ENCODE measurements around the gene PPP1R3C.

The PPP1R3C gene

DNA sequence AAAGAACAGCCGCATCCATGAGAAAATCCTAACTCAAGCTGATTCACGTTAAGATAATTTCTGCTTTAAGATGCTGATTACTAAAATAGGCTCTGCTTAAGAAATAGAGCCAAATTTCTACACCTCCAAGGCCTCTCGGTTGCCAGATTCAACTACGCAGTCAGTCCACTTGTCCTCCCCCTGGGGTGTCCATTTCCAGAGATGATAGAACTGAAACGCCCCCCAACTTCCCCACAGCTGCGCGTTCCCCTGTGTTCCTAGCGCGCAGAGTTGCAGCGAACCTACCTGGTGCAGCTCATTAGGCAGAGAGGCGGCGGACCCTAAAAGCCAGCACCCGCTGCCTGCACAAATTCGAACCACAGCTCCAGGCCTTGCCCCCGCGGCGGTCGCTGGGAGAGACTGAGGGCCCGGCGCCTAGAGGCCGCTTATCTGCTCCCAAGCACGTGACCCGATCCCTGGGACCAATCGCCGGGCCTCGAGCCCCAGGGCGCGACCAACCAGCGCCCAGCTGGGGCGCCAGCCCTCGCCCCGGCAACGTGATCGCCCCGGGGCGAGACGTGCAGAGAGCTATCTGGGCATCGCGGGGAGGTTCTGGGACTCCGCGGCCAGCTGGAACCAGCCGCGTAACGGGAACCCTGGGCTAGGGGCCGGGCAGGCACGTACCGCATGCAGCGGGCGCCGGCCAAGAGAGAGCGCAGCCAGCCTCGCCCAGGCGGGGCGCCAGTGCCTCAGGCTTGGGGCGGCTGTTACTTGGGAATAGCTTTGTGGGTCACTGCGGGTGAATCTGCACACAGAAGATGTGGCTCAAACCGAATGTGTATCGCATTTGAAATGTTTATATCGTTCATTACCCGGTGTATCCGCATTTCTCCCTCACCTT, at the start of gene PPP1R3C:
Gene PPP1R3C, minus strand, starts transcription at position 401 of the 880 bp plus-strand sequence. Its CDS starts 102 bp downstream, at position 299.
- DNase-seq, result peak; percentile 96

DNA sequence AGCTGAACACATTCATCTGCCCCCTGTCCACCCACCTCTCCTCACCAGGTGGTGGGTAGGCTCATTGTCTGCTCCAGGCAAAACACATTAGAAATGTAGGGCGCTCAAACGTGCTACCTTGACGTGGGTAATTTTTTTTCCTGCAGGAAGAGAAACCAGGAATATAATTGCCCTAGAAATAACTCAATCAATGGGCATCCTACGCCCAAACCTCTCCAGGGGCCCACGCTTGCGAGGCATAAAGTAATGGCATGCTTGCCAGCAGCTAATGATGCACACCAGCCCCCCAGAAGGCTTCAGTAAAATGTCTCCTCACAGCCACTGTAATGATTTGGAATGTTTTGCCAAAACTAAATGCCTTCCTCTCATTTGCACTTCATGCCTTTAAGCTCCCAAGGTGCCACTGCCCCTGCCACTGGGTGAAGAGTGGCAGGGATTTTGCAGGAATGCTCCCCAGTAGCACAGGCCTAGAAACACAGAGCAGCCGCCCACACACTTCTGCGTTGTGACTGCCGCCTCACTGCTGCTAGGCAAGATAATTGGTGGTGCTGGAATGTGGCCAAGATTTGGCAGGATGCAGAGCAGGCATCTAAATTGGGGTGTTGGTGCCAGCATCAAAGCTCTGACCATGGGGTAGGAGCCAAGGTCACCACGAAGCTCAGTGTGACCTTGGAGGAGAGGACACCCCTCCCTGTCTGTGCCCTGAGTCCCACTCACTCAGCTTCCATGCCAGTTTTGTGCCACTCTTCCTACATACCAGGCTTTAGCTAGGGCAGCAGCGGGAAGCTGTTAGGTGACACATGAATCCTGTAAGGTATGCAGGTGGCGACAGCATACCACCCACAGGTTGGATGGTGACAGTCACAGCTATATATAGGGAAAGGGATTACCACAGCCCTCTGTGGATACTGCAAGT, 48.7 kb upstream of the PPP1R3C start:
- DNase-seq, result peak; percentile 49

DNA sequence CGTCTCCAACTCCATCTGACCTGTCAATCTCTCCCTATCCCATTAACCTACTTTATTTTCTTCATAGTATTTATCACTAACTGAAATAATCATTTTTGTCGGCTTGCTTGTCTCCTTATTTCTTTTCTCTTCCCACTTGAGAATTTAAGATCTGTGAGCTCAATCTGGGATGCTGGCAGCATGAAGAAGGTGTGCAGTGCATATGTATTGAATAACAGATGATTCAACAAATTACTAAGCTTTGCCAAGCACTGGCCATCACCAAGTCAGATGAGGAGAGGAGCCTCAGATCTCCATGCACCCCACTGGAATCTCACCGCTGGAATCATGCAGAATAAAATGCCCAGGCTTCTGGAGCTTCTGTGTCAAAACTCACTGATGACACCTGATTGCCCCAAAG, 47.6 kb upstream of the PPP1R3C start:
- no peak for DNase-seq

DNA sequence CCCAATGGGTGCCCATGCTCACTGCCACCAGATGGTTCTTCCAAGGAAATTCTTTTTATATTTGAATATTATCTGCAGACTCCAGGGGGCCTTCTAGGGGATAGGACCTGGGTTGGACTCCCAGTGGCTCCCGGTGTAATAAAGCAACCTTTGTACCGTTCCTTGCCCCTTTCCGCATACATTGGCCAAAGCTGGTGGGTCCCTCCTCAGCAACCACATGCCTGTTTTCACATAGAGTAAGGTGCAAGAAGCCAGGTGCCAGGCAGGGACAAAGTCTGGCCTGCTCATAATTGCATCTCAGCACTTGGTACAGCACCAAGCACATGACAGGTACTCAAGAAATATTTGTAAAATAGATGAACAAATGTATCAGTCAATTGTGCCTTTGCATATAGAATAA, 46.4 kb upstream of the PPP1R3C start:
- DNase-seq, result no peak

DNA sequence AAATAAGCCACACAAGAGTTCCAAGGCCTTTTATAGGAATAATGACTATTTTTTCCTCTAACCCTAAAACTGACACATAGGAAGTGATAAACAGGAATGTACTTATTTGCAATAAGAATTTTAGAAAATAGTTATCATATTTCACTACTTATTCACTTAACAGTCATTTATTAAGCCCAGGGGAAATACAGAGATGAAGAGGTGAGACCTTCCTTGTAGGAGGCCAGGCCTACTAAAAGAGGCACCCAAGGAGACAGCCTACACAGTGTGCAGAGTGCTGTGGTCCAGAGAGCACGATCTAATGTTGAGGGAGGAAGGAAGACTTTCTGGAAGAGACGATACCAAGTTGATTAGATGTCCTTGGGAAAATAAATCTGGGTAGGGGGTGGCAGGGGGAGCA, 45.0 kb upstream of the PPP1R3C start:
- DNase-seq, result no peak

DNA sequence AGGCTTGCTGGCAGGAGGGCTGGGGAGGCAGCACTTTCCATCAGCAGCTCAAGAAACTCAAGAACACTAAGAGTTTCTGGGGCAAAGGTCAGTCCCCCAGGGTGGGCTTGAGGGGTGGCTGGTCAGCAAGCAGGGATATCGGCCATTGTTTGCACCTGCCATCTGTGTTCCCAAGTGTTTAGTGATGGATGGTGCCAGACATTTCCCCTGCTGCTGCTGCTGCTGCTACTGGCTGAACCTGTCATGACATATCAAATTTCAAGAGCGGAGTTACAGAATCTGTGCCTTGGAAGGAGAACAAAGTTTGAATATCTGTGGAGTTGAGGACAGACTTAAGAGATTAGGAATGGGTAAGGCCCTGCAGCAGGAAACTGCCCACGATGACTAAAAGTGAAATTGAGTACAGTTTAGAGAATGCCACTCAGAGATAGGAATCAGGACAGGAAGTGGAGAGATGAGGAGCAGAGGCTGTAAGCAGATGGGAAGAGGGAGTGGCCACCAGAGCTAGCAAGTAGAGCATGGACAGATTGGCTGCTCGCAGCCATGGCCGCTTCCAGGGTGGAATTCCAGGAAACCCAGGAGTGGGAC, 39.2 kb upstream of the PPP1R3C start:
- peak; percentile 69 for DNase-seq

DNA sequence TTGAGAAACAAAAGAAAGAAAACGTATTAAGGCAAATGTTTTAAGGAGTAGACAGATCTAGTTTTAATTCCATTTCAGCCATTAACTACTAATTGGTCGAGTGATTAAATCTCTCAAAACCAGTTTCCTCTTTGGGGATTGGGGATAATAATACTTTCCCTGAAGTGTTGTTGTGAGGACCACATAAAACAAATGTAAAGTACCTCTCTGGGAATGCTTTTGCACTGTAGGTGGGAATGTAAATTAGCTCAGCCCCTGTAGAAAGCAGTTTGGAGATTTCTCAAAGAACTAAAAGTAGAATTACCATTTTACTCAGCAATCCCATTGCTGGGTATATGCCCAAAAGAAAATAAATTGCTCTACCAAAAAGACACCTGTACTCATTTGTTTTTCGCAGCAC, 36.0 kb upstream of the PPP1R3C start:
- DNase-seq, result no peak

DNA sequence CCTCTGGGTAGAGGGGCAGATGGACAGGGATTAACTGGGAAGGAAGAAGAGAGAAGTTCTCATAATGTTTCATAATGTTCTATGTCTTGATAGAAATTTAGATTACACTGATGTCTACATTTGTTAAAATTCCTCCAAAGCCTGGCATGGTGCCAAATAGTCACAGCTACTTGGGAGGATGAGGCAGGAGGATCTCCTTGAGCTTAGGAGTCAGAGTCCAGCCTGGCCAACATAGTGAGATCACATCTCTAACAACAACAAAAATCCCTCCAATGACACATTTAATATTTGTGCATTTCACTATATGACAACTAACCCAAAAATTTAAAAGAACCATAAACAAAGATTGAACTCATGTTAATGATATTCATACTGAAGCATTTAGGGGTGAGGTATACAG, 33.0 kb upstream of the PPP1R3C start:
- DNase-seq, result no peak

DNA sequence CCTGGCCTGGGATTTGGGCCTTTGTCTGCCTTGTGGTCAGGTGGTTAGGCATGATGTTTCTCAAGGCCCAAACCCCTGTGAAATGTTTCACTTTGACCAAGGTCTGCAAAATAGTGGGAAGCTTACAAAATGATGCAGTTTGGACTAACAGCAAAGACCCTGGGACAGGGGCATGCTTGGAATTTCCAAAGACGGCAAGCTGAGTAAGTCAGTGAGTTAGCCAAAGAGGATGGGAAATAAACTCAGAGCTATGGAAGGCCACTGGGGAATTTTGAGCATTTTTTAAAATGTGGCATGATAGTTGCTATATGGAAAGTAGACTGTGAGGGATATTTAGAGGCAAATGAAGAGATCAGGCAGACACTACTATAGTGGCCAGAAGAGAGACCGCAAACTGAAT, 31.6 kb upstream of the PPP1R3C start:
- no peak for DNase-seq

DNA sequence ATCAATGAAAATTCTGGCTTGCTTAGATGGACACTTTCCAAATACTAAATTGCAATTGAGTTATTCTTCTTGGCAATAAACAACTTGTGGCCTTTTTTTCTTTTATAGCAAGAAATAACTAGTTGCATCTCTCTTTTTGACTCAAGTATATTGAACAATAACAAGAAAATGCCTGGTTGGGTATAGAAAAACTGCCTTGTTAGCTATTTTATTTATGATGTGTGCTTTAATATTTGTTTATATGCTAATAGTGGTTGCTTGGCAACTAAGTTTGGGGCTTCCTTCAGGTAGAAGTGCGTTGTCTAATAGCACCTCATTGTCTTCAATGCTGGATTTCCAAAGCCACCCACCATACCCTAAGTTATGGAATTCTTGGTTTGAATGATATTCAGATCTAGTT, 30.1 kb upstream of the PPP1R3C start:
- no peak for DNase-seq

DNA sequence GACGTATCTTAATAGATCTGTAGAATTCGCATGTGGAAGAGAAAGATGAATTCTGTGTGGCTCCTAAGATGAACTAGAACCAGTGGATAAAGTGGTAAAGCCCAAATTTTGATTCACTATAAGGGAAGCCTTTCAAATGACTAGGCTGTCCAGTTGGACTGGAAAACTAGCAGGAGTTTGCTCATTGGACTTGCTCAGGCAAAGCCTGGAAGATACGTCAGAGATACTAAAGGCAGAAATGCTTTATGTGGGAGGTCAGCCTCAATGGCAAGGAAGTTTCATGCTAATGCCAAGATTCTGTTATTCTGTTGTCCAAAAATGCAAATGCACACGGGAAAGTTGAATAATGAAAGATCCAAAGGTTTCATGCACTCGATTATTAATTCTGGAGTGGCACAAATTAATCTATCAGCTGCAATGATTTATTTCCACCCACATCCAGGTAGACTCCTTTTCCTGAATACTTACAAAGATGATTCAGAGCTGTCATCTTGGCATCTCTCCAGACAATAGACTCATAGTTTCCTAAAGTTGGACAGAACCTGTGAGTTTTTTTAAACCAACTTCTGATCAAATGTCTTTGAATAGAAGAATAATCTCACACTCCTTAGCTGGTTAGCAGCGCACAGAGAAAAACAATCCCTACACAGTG, 20.5 kb upstream of the PPP1R3C start:
- DNase-seq, result no peak

DNA sequence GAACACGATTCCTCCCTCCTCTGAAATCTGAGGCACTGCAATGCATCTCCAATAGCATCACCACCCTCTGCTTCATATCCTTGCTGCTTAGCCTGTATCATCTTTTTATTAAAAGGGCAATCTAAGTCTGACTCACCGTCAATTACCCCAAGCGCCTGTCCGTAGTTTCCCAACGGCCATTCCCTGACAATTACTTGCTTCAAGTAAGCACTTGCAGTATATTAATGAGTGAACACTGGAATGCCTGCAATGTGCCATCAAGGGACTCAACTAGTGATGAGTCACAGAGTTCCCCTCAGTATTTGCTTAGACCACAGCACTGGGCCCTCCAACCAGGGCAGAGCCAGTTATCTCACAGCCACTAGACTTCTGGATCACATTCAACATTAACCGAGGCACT, 19.5 kb upstream of the PPP1R3C start:
- DNase-seq, result no peak

DNA sequence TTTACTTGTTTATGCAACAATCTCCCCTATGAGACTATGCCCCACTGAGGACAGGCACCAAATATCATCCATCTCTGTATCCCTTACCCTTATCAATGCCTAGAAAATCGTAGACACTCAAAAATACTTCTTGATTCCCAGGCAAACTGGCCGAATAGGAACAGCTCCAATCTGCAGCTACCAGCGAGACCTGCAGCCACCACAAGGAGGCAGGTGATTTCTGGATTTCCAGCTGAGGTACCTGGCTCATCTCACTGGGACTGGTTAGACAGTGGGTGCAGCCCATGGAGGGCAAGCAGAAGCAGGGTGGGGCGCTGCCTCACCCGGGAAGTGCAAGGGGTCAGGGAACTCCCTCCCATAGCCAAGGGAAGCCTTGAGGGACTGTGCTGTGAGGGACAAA, 10.8 kb upstream of the PPP1R3C start:
- DNase-seq, result no peak

DNA sequence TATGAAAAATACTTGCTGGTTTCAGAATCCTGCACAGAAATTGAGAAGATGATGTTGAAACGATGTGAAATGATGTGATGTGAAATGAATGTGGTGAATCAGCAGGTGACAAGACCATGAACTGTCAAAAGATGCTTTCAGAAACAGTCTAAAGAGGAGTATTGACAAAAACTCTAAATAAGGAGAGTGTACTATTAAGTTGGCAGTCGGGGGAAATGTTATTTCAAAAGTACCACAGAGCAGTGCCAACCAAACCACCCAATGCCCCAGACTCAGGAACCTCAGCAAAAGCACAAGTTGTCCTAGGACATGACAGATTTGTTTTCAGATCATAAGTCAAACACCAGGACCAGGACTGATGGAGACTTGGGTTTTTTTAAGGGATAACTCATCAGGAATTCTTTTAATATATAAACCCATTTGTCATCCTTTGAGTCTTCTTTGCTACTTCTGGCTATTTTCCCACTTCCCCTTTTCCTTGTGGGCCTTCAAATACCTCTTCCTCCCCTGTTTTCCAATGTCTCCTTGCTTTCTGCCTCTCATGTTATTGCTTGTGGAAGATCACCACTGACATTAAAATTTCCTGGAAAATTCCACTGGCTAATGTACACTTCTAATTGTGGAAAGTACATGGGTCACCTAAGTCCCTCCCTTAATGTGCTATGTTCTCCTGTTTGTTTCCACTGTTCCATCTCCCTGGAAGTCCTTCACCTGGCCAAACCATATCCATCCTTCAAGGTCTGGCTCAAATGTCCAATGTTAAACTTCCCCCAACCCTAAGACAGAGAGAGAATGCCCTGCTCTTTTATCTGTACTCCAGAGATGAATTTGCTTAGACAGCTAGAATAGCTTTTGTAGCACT, 10.2 kb upstream of the PPP1R3C start:
- no peak for DNase-seq

DNA sequence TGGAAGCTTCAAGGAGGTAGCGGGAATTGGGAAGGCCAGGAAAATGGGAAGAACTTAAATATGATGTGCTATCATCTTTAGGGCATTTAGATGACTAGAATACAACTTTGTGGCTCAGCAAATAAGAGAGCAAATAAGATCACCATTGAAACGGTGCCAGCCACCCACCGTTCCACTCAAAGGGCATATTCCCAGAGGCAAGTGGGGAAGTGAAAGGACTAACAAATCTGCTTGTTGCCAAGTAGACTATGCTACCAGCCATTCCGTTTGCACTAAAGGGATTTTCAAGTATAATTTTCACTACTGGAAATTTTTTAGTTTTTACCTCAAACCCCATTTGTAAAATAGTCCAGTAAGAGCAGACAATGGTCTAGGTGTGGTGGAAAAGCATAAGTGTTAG, 4.0 kb upstream of the PPP1R3C start:
- DNase-seq, result no peak

DNA sequence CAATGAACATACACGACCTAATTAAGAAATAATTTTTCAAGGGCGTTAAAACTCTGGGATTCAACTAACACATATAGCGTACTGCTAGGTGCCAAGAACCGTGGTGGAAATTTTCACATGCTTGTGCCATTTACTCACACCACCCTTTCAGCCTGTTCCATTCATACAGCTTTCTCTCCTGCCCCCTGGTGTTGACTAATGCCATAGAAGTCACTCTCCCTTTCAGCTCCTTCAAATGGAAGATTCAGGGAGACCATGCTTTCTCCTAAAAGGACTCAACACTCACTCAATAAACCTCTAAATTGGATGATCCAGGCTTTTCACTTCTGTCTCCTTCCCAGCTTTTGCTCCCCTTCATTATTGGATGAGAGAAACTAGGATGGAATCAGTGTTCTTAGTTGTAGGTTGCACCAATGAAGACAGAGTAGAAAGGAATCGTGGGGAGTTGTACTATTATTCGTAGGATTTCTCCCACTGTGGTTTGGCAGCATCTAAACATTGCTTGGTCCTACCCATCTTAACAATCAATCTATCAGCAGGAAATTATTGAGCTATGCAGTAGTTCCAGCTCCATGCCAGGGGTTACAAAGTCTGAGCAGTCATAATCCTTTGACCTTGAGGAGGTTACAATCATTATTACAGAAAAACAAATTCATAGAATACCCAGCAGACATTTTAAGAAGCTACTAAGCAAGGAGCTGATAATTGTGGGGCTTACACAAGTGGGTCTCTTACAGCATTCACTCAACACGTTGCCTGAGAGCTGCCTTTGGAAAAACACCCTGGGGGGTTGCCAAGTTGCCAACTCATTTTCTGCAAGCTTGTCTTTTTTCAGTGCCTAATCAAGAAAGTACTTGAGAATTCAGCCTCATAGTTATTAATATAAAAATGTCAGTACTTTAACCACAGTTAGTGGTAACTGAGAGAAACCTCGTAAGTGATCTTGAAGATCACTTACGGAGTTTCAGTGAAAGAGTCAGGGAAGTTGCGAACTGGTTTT, 2.8 kb upstream of the PPP1R3C start:
- peak; percentile 64 for DNase-seq

DNA sequence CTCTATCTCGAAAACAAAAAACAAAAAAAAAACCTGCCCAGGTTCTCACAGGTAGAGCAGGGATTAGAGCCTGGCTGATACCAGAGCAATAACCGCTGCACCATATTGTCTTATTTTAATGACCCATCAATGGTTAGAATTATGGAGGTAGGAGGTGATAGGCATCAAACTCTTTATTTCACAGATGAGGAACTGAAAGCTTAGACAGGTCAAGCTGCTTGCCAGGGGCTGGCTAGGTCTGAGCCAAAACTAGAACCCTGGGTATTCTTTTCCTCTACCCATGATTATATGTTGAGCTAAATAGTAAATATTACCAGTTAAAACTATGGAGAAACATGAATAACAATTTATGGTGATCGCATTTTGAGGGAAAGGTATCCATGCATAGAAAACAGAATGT, 2.0 kb upstream of the PPP1R3C start:
- DNase-seq, result no peak

DNA sequence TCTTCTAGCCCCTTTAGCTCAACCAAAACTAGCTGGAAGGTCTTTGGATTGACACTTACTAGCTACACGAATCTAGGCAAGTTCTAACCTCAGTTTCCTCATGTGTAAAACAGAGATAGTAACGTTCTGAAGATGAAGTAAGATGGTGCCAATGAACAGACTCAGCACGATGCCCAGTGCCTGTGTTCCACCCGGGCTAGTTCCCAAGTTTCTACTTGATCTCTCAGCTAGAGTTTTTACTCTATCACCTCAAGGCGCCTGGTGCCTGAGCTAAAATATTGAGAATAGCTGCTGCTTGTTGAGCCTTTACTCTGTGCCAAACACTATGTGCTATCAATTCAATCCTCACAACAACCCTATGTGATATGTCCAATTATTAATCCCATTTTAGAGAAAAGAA, 1.4 kb upstream of the PPP1R3C start:
- no peak for DNase-seq

DNA sequence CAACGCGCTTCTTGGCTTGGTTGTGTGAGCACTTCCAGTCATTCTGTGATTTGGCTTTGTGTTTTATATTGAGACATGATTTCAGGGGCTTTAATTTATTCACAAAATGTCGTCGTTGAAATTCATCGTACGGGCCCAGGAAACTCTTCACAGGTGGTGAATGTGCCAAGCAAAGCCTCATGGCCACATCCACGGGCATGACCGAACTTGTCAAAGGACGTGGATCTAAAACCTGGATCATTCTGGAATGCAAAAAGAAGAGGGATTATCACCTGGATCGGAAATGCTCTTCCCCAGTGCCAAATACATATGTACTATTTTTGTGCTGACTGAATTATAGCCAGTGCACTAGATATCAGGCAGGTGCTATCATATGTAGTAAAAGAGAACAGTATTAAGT, 2.2 kb downstream of the PPP1R3C start:
- DNase-seq, result no peak

DNA sequence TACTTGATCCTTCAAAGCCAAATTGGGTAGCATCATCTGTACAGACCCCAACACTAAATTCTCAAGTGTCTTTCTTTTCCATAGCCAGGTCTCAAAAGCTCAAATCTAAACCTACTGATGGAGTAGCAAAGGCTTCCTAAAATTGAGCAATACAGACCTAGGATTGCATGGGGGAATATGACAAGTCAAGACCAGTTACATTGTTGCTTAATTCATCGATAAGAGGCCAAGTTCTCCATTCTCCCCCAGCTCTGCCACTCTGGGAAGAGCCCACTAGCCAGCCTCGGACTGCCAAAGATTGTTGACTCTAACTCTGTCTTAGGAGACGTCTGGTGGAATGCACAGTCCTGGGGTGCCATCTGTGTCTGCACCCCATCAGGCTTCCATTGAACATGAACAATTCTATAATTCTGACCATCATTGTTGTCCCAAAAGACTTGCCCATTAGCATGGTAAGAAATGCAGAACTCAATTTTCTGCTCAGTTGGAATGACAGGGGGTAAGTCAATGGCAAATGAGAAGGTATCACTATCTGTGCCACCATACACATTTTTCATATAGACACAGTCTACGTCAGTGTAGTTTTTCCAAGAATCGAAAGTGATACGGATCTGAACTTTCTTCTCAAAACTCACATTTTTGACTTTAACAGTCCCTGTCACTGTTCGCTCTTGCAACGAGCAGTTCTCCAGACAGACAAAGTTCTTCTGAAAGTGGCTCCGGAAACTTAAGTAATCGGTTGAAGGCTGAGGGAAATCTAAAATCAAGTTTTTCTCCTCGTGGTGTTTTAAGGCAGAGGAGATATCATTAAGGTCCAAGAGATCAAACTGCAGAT, 2.9 kb downstream of the PPP1R3C start:
- DNase-seq, result no peak

All from retina (tissue), 1 donor.